Mucosa of descending colon (tissue), 3 donors: Measurements from ENCODE around the gene PSME2. TPM values are rescaled to one million over a fixed set of nuclear protein-coding genes. Genes with fewer than 3 reads are reported as not detected.

Source experiments
- ATAC-seq: fragments of 200-7000 bp; cut with Tn5 transposase; one replicate; pipeline ENCODE4 v1.9.1; 2020; ENCODE audit warnings: mild to moderate bottlenecking, moderate library complexity
- DNase-seq, 3 donors: peaks; one replicate each; pipeline ENCODE4 v3.0.0-alpha.2; 2020
- H3K36me3 ChIP-seq: fragments of 200-600 bp; one replicate; pipeline ENCODE4 v1.8.0; 2021; ENCODE audit warnings: low read depth, mild to moderate bottlenecking
- H3K4me1 ChIP-seq: fragments of 200-600 bp; one replicate; pipeline ENCODE4 v1.8.0; 2021; ENCODE audit warnings: low read depth, mild to moderate bottlenecking
- H3K4me3 ChIP-seq: fragments of 200-600 bp; one replicate; pipeline ENCODE4 v1.8.0; 2021; ENCODE audit warnings: mild to moderate bottlenecking
- H3K9me3 ChIP-seq: fragments of 200-600 bp; one replicate; pipeline ENCODE4 v1.8.0; 2021; ENCODE audit warnings: mild to moderate bottlenecking
- CTCF ChIP-seq: fragments of 200-600 bp; IDR thresholded peaks from one replicate; pipeline ENCODE4 v1.8.0; 2022; ENCODE audit warnings: antibody characterized with exemption, mild to moderate bottlenecking
- intact Hi-C, 2 donors: fragments of 100-400 bp; cut with DNase I in 1 of 2; cut with micrococcal nuclease in 1 of 2; formaldehyde crosslinking; loops; one replicate each; pipeline versions ENCODE4 v1.11.0 to v1.11.1; 2022; cut with DNase I, micrococcal nuclease
- total RNA-seq, 3 donors: library from RNA; stranded (reverse); fragmentation: NEBNext Ultra II Directional in 2 of 3; extraction: Animal tissue kit (Norgen Biotek cat#: 25700) in 2 of 3; gene quantifications; one replicate each; pipeline versions ENCODE4 v1.2.1 to v1.2.4, GENCODE V29; 2021 to 2023
- donor health status: DM: no; HTN: no; CAD: no; lungs with moderate emphysema.
- donor health status: DM: no; HTN: no; CAD: no.
- donor health status: DM: no; HTN: yes; CAD: no.

PSME2 gene
- total RNA-seq, 3 donors from 2014 or later = 141 to 295 (median 191) TPM

DNA sequence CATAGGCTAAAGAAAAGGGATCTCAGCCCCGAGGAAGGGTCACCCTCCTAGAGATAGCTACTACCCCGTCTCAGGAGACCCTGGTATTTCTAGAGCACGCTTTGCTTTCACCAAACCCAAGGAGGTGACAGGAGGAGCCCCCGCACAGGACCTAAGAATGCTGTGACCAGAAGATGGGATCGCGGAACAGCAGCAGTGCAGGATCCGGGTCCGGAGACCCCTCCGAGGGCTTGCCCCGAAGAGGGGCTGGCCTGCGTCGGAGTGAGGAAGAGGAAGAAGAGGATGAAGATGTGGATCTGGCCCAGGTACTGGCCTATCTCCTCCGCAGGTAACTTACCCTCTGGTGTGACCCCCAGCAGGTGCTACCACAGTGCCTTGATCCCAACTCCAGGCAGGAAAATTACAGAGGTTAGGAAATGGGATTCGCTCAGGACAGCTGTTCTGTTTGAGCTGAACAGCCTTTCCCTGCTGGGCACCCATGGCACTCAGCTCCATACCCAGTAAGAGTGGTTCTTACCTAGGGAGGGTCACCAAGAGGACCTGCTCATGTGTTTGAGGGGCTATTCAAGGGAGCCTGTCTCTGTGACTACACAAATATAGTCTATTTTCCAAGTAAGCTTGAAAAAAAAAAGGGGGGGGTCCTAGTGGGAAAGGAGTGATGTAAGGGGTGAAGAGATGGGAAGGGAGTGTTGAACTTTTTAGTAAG, 30.8 kb downstream of the PSME2 start:
- peak overlapping the region; percentile 31 for H3K4me3 ChIP-seq
- TF ChIP-seq CTCF = no peak
- ATAC-seq (no peak), DNase-seq (peak in 1 of 3 donors; percentile 47)
- peaks cover 15% of the 10 kb centered on the region for H3K36me3 ChIP-seq
- H3K4me1 ChIP-seq = peaks cover 10% of the 10 kb centered on the region
- intact Hi-C loops = no loop called here
- H3K9me3 ChIP-seq = no peaks in the 10 kb centered on the region

DNA sequence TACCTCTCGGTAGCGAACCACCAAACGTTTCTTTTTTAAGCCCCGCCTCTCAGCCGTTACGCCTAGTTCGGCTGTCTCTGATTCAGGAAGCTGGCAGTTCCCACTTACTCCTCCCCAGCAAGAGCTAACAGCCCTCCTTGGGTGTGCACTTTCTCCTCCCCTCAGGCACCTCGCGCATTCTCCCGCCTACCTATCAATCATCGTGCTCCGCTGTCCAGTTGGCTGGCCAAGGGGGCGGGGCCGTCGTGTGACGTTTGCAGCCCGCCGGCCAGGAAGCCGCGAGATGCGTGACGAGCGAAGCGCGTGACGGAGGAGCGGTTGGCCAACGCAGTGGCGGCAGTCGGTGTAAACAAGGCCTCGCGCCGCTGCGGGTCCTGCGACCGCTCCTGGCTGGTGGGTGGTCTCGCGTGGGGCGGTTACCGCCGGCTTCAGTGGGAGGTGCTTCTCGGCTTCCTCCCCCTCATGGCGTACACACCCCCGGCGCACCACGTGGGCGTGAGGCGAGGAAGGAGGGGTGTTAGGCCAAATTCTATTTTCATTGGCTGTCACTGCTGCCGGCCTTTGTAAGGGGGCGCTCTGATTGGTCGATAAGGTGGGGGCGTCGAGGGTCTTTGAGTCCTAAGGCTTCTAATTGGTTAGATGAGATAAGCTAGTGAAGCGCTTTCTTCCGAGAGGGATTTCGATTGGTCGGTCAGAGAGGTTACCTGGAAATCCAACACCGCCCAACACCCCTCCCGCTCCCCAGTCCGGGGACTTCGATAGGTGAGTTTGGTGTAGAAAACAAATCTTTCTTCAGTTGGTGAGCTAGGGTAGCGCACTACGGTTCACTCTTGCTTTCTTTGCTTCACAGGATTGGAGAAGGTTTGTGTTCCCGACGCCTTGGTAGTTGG, 31.6 kb downstream of the PSME2 start, which contains the start of the genes DCAF11 and NRL:
TSS of gene DCAF11 (plus strand) at position 246 of the 890 bp plus-strand sequence. CDS start 818 bp downstream, outside the sequence.
TSS of gene NRL (minus strand) at position 418 of the 890 bp plus-strand sequence. CDS start 32,101 bp downstream, outside the sequence.
- Histone ChIP-seq H3K9me3 (no peaks in the 10 kb centered on the region), H3K36me3 (peaks cover 8% of the 10 kb centered on the region), H3K4me1 (peaks cover 10% of the 10 kb centered on the region), H3K4me3 (peak within 1 kb of the TSS; percentile 31)
- ATAC-seq = peak; percentile 89
- DNase-seq = peak; percentile 98 to 99 (median 98)
- no peak for TF ChIP-seq CTCF
- intact Hi-C loops = no loop called here

DNA sequence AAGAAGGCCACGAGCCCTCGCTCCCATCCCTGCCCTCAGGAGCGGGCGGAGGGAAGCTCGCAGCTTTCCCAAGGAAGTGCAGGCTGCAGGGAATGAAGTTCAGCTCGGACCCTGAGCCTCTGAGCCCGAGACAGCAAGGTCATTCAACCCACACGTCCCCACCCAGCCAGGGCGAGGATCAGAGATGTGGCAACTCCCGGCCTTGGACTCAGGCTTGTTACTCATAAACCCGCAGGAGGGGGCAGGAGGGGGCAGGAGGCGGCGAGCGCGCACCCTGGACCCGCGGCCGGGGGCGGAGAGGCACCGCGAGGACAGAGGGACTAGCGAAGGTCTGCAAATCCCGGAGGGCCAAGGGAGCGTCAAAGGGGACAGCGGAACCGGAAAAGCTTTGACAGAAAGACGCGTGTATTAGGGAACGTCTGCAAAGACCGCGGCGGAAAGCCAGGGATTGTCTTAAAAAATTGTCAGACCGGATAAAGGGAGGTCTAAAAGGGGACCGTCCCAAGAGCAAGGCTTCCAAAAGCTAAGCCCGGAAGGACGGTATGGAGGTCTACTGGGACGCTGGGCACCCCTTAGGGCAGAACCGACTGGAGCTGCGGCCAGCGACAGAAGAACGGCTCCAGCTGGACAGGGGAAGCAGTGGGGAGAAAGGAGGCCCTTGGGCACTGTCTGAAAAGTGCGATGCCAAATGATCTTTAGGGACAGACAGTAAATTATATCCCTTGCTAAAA, 32.4 kb downstream of the PSME2 start:
- Histone ChIP-seq H3K36me3 (peaks cover 4% of the 10 kb centered on the region), H3K4me3 (peak overlapping the region; percentile 31), H3K4me1 (peaks cover 13% of the 10 kb centered on the region), H3K9me3 (no peaks in the 10 kb centered on the region)
- no peak for TF ChIP-seq CTCF
- intact Hi-C loops = no loop called here
- ATAC-seq (peak; percentile 64), DNase-seq (peak; percentile 92 to 94 (median 93))

- peak overlapping the region; percentile 31 for H3K4me3 ChIP-seq
- TF ChIP-seq CTCF = no peak
- intact Hi-C loops = no loop called here
- DNase-seq (peak in 1 of 3 donors; percentile 39), ATAC-seq (no peak)
- peaks cover 18% of the 10 kb centered on the region for H3K4me1 ChIP-seq
- H3K9me3 ChIP-seq = no peaks in the 10 kb centered on the region
- peaks cover 4% of the 10 kb centered on the region for H3K36me3 ChIP-seq
These were observed 33.0 kb downstream of the PSME2 start for GRCh38 chr14:24113379-24113800.

- H3K36me3 ChIP-seq = peaks cover 4% of the 10 kb centered on the region
- no peaks in the 10 kb centered on the region for H3K9me3 ChIP-seq
- DNase-seq (no peak), ATAC-seq (no peak)
- no peak for TF ChIP-seq CTCF
- intact Hi-C loops = no loop called here
- peaks cover 8% of the 10 kb centered on the region for H3K4me1 ChIP-seq
- H3K4me3 ChIP-seq = no peak overlapping the region
These were observed 35.9 kb downstream of the PSME2 start for GRCh38 chr14:24110523-24110922.
